Activated CD4-positive, alpha-beta T cell treated with anti-CD3 and anti-CD28 coated beads for 24 hours (primary cell): ENCODE data around the gene ISY1.

Experiments used
- DNase-seq, 2 donors: peaks; one replicate each; pipeline ENCODE4 v3.0.0-alpha.2; 2020; ENCODE audit warnings: low read depth in 2 of 2

Gene ISY1

GRCh38 chr3:129087138-129087702, 73.6 kb downstream of the ISY1 start:
- DNase-seq = no peak

DNA sequence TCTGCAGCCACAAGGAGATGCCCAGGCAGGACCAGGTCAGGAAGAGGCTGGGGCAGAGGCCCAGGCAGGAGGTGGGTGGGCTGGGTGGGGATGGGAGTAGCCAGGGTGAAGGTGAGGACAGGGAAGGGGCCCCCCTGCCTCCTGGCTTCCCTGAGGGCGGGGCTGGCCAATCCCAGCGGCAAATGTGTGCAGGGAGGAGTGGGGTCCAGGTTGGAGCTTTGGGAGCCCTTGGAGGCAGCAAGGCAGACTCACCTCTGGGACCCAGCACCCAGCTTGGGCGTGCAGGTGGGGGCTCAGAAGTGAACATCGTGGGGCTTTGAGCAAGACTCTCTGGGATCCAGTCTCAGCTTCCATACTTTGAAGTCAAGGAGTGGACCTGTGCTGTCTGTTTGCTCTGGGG, 75.0 kb downstream of the ISY1 start:
- no peak for DNase-seq

DNA sequence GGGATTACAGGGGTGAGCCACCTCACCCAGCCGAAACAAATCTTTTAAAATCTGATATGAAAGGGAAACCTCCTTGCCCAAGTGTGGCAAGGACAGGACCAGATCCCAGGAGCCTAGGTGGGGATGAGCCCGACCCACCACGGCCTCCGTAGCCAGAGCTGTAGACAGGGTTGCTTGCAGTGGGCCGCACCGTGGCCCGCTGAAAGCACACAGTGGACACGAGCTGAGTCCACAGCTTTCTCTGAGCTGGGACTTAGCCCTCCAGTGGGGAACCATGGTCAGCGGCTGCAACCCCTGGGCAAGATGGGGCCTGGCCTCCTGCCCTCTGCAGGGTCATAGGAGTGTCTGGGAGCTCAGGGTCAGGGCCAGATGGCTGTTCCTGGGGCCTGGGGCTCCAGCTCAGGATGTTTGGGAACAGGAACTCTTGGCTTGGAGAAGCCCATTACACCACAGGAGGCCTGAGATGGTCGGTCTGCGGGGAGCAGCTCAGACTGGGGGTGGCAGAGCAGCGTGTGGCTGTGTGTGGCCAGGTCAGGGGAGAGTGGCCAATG, 75.6 kb downstream of the ISY1 start:
- no peak for DNase-seq

DNA sequence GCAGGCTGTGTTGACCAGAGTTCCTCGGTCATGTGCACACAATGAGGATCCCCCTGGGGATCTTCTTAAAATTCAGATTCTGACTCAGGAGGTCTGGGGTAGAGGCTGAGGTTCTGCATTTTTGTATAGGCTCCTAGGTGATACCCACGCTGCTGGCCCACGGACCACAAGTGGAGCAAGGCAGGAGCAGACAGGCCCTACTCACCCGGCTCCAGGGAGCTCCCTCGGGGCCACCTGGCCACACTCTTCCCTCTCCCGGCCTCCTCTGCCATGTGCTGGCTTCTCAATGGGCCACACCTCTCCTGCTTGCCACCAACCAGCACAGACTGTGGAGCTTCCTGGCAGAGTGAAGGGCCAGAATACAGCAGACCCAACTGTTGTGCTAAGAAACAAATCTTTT, 76.4 kb downstream of the ISY1 start:
- no peak for DNase-seq

DNA sequence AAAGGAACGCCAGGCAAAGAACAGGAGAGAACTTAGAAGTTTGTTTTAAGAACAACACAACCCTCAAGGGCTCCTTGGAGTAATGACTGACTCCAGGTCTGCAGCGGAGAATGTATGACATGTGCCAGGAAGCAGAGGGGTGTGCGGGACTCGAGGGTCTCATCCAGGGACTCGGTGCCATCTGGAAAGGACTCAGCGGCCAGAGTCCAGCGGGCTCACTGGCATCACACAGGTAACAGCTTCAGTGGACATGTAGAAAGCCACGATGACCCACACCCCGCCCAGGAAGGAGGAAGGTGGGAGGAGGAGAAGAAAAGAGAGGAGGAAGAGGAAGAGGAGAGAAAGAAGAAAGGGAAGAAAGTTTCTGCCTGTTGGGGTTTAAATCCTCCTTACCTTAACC, 78.8 kb downstream of the ISY1 start:
- DNase-seq = no peak

DNA sequence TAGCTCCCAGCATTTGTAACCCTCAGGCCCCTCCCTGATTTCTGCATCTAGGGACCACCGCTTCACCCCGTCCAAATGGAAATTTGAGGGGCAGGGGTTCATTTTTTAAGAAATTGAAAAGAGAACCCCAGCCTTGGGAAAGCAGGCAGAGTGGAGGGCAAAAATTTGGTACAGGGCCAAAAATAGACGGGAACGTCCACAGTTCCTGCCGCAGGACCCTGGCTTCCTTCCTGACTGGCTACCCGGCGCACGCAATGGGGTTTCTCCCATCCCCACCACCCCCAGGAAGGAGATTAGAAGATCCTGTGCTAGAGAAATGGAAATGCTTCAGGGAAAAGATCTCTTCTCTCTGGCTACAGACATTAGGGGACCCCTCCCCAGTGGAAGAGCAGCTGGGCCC, 79.4 kb downstream of the ISY1 start:
- DNase-seq = no peak

- no peak for DNase-seq
These were observed 82.4 kb downstream of the ISY1 start for GRCh38 chr3:129078510-129078909.
